ENCODE results near the gene CTBS.

DNA sequence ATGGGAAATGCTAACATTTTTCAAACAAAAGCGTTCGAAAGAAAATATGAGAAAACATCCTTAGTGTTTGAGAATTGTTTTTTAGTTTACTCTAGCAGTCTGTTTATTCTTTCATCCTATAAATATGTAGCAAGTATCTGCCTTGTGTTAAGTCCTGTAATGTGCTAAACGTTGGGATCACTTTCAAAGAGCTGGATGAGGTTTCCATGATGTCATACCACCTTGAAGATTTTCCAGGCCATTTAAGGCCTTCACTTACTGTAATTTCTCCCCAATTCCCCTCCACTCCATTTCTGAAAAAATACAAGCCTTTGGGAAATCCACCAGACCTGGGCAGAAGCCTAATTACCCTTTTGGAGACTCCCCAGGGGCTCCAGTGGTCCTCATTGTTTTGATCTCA, 24.2 kb upstream of the CTBS start:
- TF ChIP-seq, protein P1, sequence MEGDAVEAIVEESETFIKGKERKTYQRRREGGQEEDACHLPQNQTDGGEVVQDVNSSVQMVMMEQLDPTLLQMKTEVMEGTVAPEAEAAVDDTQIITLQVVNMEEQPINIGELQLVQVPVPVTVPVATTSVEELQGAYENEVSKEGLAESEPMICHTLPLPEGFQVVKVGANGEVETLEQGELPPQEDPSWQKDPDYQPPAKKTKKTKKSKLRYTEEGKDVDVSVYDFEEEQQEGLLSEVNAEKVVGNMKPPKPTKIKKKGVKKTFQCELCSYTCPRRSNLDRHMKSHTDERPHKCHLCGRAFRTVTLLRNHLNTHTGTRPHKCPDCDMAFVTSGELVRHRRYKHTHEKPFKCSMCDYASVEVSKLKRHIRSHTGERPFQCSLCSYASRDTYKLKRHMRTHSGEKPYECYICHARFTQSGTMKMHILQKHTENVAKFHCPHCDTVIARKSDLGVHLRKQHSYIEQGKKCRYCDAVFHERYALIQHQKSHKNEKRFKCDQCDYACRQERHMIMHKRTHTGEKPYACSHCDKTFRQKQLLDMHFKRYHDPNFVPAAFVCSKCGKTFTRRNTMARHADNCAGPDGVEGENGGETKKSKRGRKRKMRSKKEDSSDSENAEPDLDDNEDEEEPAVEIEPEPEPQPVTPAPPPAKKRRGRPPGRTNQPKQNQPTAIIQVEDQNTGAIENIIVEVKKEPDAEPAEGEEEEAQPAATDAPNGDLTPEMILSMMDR (conservative IDR thresholded peaks at IDR 0.05; ENCODE audit: low read depth, low read length), result no peak
- TF ChIP-seq POLR2A (IDR thresholded peaks at IDR 0.05; ENCODE audit: low read depth, low read length) (no peak), BHLHE40 (IDR thresholded peaks at IDR 0.05; ENCODE audit: low read depth, low read length) (no peak), RAD21 (IDR thresholded peaks at IDR 0.05; ENCODE audit: low read length) (no peak), NFE2L2 (IDR thresholded peaks at IDR 0.05; ENCODE audit: low read depth, low read length) (no peak), RCOR1 (IDR thresholded peaks at IDR 0.05; ENCODE audit: insufficient replicate concordance, low read length) (no peak)
